ENCODE results near the gene SSRP1. TPM values are rescaled to one million over a fixed set of nuclear protein-coding genes. Genes with fewer than 3 reads are reported as not detected.
A peak's percentile ranks its signal among the peaks of the same experiment; 100 is the strongest.
"Not testable (repeated sequence)": the region's sequence is repeated elsewhere in the genome, so short reads cannot be mapped to it uniquely, and the experiment has no call there.

SSRP1 gene
- total and polyA plus RNA-seq, 4 donors, result 34.6 to 135 (median 110) TPM

- no peak overlapping the region for H3K27ac ChIP-seq (ENCODE audit: low read depth, low read length)
- H3K4me3 ChIP-seq (ENCODE audit: low read depth, low read length), result no peak overlapping the region
- WGBS (ENCODE audit: insufficient coverage), result 100% methylated on average over 1 of the region's 2 CpGs
- peaks cover 44% of the 10 kb centered on the region for H3K36me3 ChIP-seq (ENCODE audit: control insufficient read depth, insufficient read depth, low read length)
- no peaks in the 10 kb centered on the region for H3K27me3 ChIP-seq (ENCODE audit: control insufficient read depth, insufficient read depth, low read length)
- peaks cover 7% of the 10 kb centered on the region for H3K4me1 ChIP-seq (ENCODE audit: control insufficient read depth, insufficient read depth, low read length)
- H3K9me3 ChIP-seq (ENCODE audit: control insufficient read depth, insufficient read depth, low read length), result no peaks in the 10 kb centered on the region
- no peak for DNase-seq (ENCODE audit: low read depth in 4 of 6, low spot score in 6 of 6)
These were observed 38.5 kb downstream of the SSRP1 start for GRCh38 chr11:57297221-57297620.

GRCh38 chr11:57296205-57296604 lies 39.5 kb downstream of the SSRP1 start:
- not testable (repeated sequence) for H3K4me3 ChIP-seq (ENCODE audit: low read depth, low read length); H3K27ac ChIP-seq (ENCODE audit: low read depth, low read length); H3K4me1 ChIP-seq (ENCODE audit: control insufficient read depth, insufficient read depth, low read length); H3K27me3 ChIP-seq (ENCODE audit: control insufficient read depth, insufficient read depth, low read length); DNase-seq (ENCODE audit: low read depth in 4 of 6, low spot score in 6 of 6); H3K9me3 ChIP-seq (ENCODE audit: control insufficient read depth, insufficient read depth, low read length)
- peaks cover 33% of the 10 kb centered on the region for H3K36me3 ChIP-seq (ENCODE audit: control insufficient read depth, insufficient read depth, low read length)
- no CpG with 5 or more reads among the region's 3 CpGs for WGBS (ENCODE audit: insufficient coverage)

- Histone ChIP-seq H3K27ac (ENCODE audit: low read depth, low read length) (no peak overlapping the region), H3K36me3 (ENCODE audit: control insufficient read depth, insufficient read depth, low read length) (peaks cover 16% of the 10 kb centered on the region), H3K27me3 (ENCODE audit: control insufficient read depth, insufficient read depth, low read length) (no peaks in the 10 kb centered on the region), H3K9me3 (ENCODE audit: control insufficient read depth, insufficient read depth, low read length) (no peaks in the 10 kb centered on the region), H3K4me3 (ENCODE audit: low read depth, low read length) (no peak overlapping the region), H3K4me1 (ENCODE audit: control insufficient read depth, insufficient read depth, low read length) (peaks cover 7% of the 10 kb centered on the region)
- peak in 3 of 6 donors; percentile 55 to 92 (median 83) for DNase-seq (ENCODE audit: low read depth in 4 of 6, low spot score in 6 of 6)
- WGBS (ENCODE audit: insufficient coverage), result 73% methylated on average over 2 of the region's 2 CpGs
These were observed 41.2 kb downstream of the SSRP1 start for GRCh38 chr11:57294225-57295131.

- WGBS (ENCODE audit: insufficient coverage), result no CpG with 5 or more reads among the region's 1 CpG
- DNase-seq (ENCODE audit: low read depth in 4 of 6, low spot score in 6 of 6), result no peak
- peaks cover 16% of the 10 kb centered on the region for H3K4me1 ChIP-seq (ENCODE audit: control insufficient read depth, insufficient read depth, low read length)
- no peaks in the 10 kb centered on the region for H3K27me3 ChIP-seq (ENCODE audit: control insufficient read depth, insufficient read depth, low read length)
- no peak overlapping the region for H3K4me3 ChIP-seq (ENCODE audit: low read depth, low read length)
- no peak overlapping the region for H3K27ac ChIP-seq (ENCODE audit: low read depth, low read length)
- no peaks in the 10 kb centered on the region for H3K9me3 ChIP-seq (ENCODE audit: control insufficient read depth, insufficient read depth, low read length)
- H3K36me3 ChIP-seq (ENCODE audit: control insufficient read depth, insufficient read depth, low read length), result no peaks in the 10 kb centered on the region
These were observed 45.4 kb downstream of the SSRP1 start for GRCh38 chr11:57290288-57290687.

GRCh38 chr11:57288771-57289579 lies 46.7 kb downstream of the SSRP1 start:
- 17% methylated on average over 10 of the region's 11 CpGs for WGBS (ENCODE audit: insufficient coverage)
- Histone ChIP-seq H3K36me3 (ENCODE audit: control insufficient read depth, insufficient read depth, low read length) (no peaks in the 10 kb centered on the region), H3K4me3 (ENCODE audit: low read depth, low read length) (no peak overlapping the region), H3K27ac (ENCODE audit: low read depth, low read length) (peak overlapping the region; percentile 1), H3K4me1 (ENCODE audit: control insufficient read depth, insufficient read depth, low read length) (peaks cover 9% of the 10 kb centered on the region), H3K27me3 (ENCODE audit: control insufficient read depth, insufficient read depth, low read length) (no peaks in the 10 kb centered on the region), H3K9me3 (ENCODE audit: control insufficient read depth, insufficient read depth, low read length) (no peaks in the 10 kb centered on the region)
- peak in 3 of 6 donors; percentile 48 to 79 (median 61) for DNase-seq (ENCODE audit: low read depth in 4 of 6, low spot score in 6 of 6)

- Histone ChIP-seq H3K4me1 (ENCODE audit: control insufficient read depth, insufficient read depth, low read length) (peaks cover 9% of the 10 kb centered on the region), H3K9me3 (ENCODE audit: control insufficient read depth, insufficient read depth, low read length) (no peaks in the 10 kb centered on the region), H3K27ac (ENCODE audit: low read depth, low read length) (no peak overlapping the region), H3K36me3 (ENCODE audit: control insufficient read depth, insufficient read depth, low read length) (no peaks in the 10 kb centered on the region), H3K27me3 (ENCODE audit: control insufficient read depth, insufficient read depth, low read length) (no peaks in the 10 kb centered on the region), H3K4me3 (ENCODE audit: low read depth, low read length) (no peak overlapping the region)
- no peak for DNase-seq (ENCODE audit: low read depth in 4 of 6, low spot score in 6 of 6)
- 89% methylated on average over 2 of the region's 3 CpGs for WGBS (ENCODE audit: insufficient coverage)
These were observed 47.8 kb downstream of the SSRP1 start for GRCh38 chr11:57287884-57288283.

GRCh38 chr11:57283231-57283990 lies 52.3 kb downstream of the SSRP1 start:
- no peak for DNase-seq (ENCODE audit: low read depth in 4 of 6, low spot score in 6 of 6)
- 95% methylated on average over 2 of the region's 2 CpGs for WGBS (ENCODE audit: insufficient coverage)
- H3K36me3 ChIP-seq (ENCODE audit: control insufficient read depth, insufficient read depth, low read length), result no peaks in the 10 kb centered on the region
- no peaks in the 10 kb centered on the region for H3K9me3 ChIP-seq (ENCODE audit: control insufficient read depth, insufficient read depth, low read length)
- H3K4me3 ChIP-seq (ENCODE audit: low read depth, low read length), result no peak overlapping the region
- H3K27me3 ChIP-seq (ENCODE audit: control insufficient read depth, insufficient read depth, low read length), result no peaks in the 10 kb centered on the region
- no peaks in the 10 kb centered on the region for H3K4me1 ChIP-seq (ENCODE audit: control insufficient read depth, insufficient read depth, low read length)
- H3K27ac ChIP-seq (ENCODE audit: low read depth, low read length), result no peak overlapping the region

- not testable (repeated sequence) for DNase-seq (ENCODE audit: low read depth in 4 of 6, low spot score in 6 of 6); H3K27me3 ChIP-seq (ENCODE audit: control insufficient read depth, insufficient read depth, low read length); H3K4me1 ChIP-seq (ENCODE audit: control insufficient read depth, insufficient read depth, low read length); H3K27ac ChIP-seq (ENCODE audit: low read depth, low read length); H3K36me3 ChIP-seq (ENCODE audit: control insufficient read depth, insufficient read depth, low read length); H3K9me3 ChIP-seq (ENCODE audit: control insufficient read depth, insufficient read depth, low read length); H3K4me3 ChIP-seq (ENCODE audit: low read depth, low read length)
- 100% methylated on average over 2 of the region's 6 CpGs for WGBS (ENCODE audit: insufficient coverage)
These were observed 54.1 kb downstream of the SSRP1 start for GRCh38 chr11:57281546-57281945.

- no peaks in the 10 kb centered on the region for H3K9me3 ChIP-seq (ENCODE audit: control insufficient read depth, insufficient read depth, low read length)
- no peaks in the 10 kb centered on the region for H3K27me3 ChIP-seq (ENCODE audit: control insufficient read depth, insufficient read depth, low read length)
- H3K36me3 ChIP-seq (ENCODE audit: control insufficient read depth, insufficient read depth, low read length), result no peaks in the 10 kb centered on the region
- no peak overlapping the region for H3K4me3 ChIP-seq (ENCODE audit: low read depth, low read length)
- DNase-seq (ENCODE audit: low read depth in 4 of 6, low spot score in 6 of 6), result no peak
- H3K27ac ChIP-seq (ENCODE audit: low read depth, low read length), result no peak overlapping the region
- 96% methylated on average over 3 of the region's 5 CpGs for WGBS (ENCODE audit: insufficient coverage)
- H3K4me1 ChIP-seq (ENCODE audit: control insufficient read depth, insufficient read depth, low read length), result peaks cover 5% of the 10 kb centered on the region
These were observed 56.6 kb downstream of the SSRP1 start for GRCh38 chr11:57279116-57279515.

All from spinal cord (tissue), 10 donors.